Measurements from ENCODE around the gene PTPRK.

DNA sequence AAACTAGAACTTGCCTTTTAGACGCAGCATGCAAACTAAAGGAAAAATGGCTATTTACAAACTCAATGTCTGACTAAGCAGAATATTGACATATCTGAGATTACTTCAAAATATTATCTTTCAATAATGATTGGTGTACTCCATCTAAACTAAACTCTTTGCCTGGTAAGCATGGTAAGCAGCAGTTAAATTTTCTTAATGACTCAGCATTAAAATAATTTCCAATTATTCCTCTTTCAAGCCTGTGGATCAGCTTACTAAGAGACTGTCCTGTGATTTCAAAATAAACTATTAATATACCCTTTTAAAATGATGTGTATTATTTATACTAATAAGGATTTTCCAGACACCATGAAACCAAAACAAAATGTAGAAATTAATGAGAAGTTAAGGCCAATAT is 392.7 kb downstream of the PTPRK start:
- TF ChIP-seq, protein P1, sequence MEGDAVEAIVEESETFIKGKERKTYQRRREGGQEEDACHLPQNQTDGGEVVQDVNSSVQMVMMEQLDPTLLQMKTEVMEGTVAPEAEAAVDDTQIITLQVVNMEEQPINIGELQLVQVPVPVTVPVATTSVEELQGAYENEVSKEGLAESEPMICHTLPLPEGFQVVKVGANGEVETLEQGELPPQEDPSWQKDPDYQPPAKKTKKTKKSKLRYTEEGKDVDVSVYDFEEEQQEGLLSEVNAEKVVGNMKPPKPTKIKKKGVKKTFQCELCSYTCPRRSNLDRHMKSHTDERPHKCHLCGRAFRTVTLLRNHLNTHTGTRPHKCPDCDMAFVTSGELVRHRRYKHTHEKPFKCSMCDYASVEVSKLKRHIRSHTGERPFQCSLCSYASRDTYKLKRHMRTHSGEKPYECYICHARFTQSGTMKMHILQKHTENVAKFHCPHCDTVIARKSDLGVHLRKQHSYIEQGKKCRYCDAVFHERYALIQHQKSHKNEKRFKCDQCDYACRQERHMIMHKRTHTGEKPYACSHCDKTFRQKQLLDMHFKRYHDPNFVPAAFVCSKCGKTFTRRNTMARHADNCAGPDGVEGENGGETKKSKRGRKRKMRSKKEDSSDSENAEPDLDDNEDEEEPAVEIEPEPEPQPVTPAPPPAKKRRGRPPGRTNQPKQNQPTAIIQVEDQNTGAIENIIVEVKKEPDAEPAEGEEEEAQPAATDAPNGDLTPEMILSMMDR (IDR thresholded peaks at IDR 0.05) = no peak
- TF ChIP-seq EZH2 (IDR thresholded peaks at IDR 0.05; ENCODE audit: borderline replicate concordance, insufficient read depth, low read depth, low read length, poor library complexity, severe bottlenecking) = no peak
